B cell (primary cell): ENCODE data around the gene IDH2. TPM values are rescaled to one million over a fixed set of nuclear protein-coding genes. Genes with fewer than 3 reads are reported as not detected.
"Not testable (repeated sequence)": the region's sequence is repeated elsewhere in the genome, so short reads cannot be mapped to it uniquely, and the experiment has no call there.

Source experiments
- ATAC-seq: fragments of 200-7000 bp; cut with Tn5 transposase; one replicate; pipeline ENCODE4 v1.10.0; 2021; ENCODE audit warnings: low read depth, mild to moderate bottlenecking, moderate number of reproducible peaks, moderate library complexity
- CTCF ChIA-PET: fragments of 350-600 bp; sonication (Branson Sonifier 250); formaldehyde crosslinking; loops from one replicate; lab custom pipeline; 2021; ENCODE audit warnings: antibody characterized with exemption, inconsistent platforms; lab: Charles Lee
- POLR2A ChIA-PET: fragments of 350-600 bp; sonication (Branson Sonifier 250); formaldehyde crosslinking; loops from one replicate; lab custom pipeline; 2021; ENCODE audit warnings: antibody characterized with exemption; lab: Charles Lee
- DNase-seq: peaks from one replicate; pipeline ENCODE4 v3.0.0; 2013
- H2AFZ ChIP-seq: 2 replicates; pipeline ENCODE4 v1.6.1; 2012; ENCODE audit warnings: mild to moderate bottlenecking, low read depth, low read length; ENCODE audit not compliant: insufficient read depth, poor library complexity, severe bottlenecking
- H3K27ac ChIP-seq, 2 donors: 1 replicate in 1 of 2; 2 replicates in 1 of 2; pipeline ENCODE4 v1.5.1; 2012 to 2013; ENCODE audit warnings: low read length in 2 of 2, mild to moderate bottlenecking in 2 of 2, moderate library complexity in 1 of 2
- H3K27me3 ChIP-seq, 4 experiments: fragments of 200-600 bp in 1 of 4; sonication (generic) in 1 of 4; replicated peaks in 1 of 4; 1 replicate in 2 of 4; 2 replicates in 2 of 4; pipeline versions ENCODE4 v1.6.1 to v1.7.0; 2013 to 2016; ENCODE audit warnings: low read length in 3 of 4, mild to moderate bottlenecking in 2 of 4, mixed read lengths in 1 of 4, moderate library complexity in 1 of 4; ENCODE audit not compliant: insufficient read depth in 4 of 4, control insufficient read depth in 3 of 4; ENCODE audit errors: control extremely low read depth in 1 of 4
- H3K36me3 ChIP-seq, 2 experiments: replicated peaks in 1 of 2; 1 replicate in 1 of 2; 2 replicates in 1 of 2; pipeline versions ENCODE4 v1.6.1 to v1.7.1; 2013; ENCODE audit warnings: low read length in 1 of 2; ENCODE audit not compliant: insufficient read depth in 2 of 2, control insufficient read depth in 1 of 2; ENCODE audit errors: control extremely low read depth in 1 of 2, extremely low read depth in 1 of 2
- H3K4me1 ChIP-seq, 2 donors: fragments of 200-600 bp in 1 of 2; sonication (generic) in 1 of 2; 1 replicate in 1 of 2; 2 replicates in 1 of 2; pipeline versions ENCODE4 v1.5.1 to v1.6.1; 2013 to 2017; ENCODE audit warnings: low read length in 2 of 2; ENCODE audit not compliant: control insufficient read depth in 2 of 2, insufficient read depth in 2 of 2
- H3K4me2 ChIP-seq: replicated peaks from 2 replicates; pipeline ENCODE3; 2012; ENCODE audit warnings: mild to moderate bottlenecking, low read depth, low read length; ENCODE audit not compliant: poor library complexity, severe bottlenecking
- H3K4me3 ChIP-seq, 5 experiments: fragments of 200-600 bp in 1 of 5; sonication (generic) in 1 of 5; 1 replicate in 3 of 5; 2 replicates in 2 of 5; pipeline versions ENCODE4 v1.5.1 to v1.7.0; 2011 to 2016; ENCODE audit warnings: low read length in 4 of 5, mild to moderate bottlenecking in 4 of 5, low read depth in 2 of 5, control low read depth in 1 of 5, moderate library complexity in 1 of 5; ENCODE audit not compliant: insufficient read depth in 1 of 5; ENCODE audit errors: control extremely low read depth in 1 of 5, extremely low read depth in 1 of 5
- H3K79me2 ChIP-seq: fragments of 200-600 bp; sonication (generic); one replicate; pipeline ENCODE4 v1.6.0; 2016; ENCODE audit warnings: low read length; ENCODE audit not compliant: control insufficient read depth, insufficient read depth
- H3K9ac ChIP-seq: fragments of 200-600 bp; sonication (generic); 2 replicates; pipeline ENCODE4 v1.6.1; 2017; ENCODE audit warnings: mild to moderate bottlenecking, low read length, moderate library complexity
- H3K9me3 ChIP-seq, 3 donors: one replicate each; pipeline versions ENCODE4 v1.6.1 to v1.7.1; 2013; ENCODE audit warnings: low read length in 2 of 3; ENCODE audit not compliant: control insufficient read depth in 2 of 3, insufficient read depth in 1 of 3; ENCODE audit errors: control extremely low read depth in 1 of 3
- H4K20me1 ChIP-seq: 2 replicates; pipeline ENCODE4 v1.6.0; 2012; ENCODE audit warnings: mild to moderate bottlenecking, low read length; ENCODE audit not compliant: insufficient read depth, control insufficient read depth, poor library complexity, severe bottlenecking
- H3K27ac Mint-ChIP-seq: one replicate; pipeline ENCODE4 v1.8.0; 2021; ENCODE audit warnings: mixed read lengths
- H3K27me3 Mint-ChIP-seq: one replicate; pipeline ENCODE4 v1.8.0; 2021; ENCODE audit warnings: mixed read lengths
- H3K4me1 Mint-ChIP-seq: one replicate; pipeline ENCODE4 v1.8.0; 2021; ENCODE audit warnings: mixed read lengths
- H3K4me3 Mint-ChIP-seq: one replicate; pipeline ENCODE4 v1.8.0; 2021; ENCODE audit warnings: mixed read lengths
- H3K9me3 Mint-ChIP-seq: one replicate; pipeline ENCODE4 v1.8.0; 2022; ENCODE audit warnings: mixed read lengths; ENCODE audit not compliant: insufficient read depth
- CTCF ChIP-seq: fragments of 200-600 bp; IDR thresholded peaks from one replicate; pipeline ENCODE4 v1.8.0; 2022; ENCODE audit warnings: antibody characterized with exemption, mild to moderate bottlenecking
- EZH2 ChIP-seq: IDR thresholded peaks from 2 replicates; pipeline ENCODE4 v1.6.1; 2012; ENCODE audit warnings: borderline replicate concordance, low read depth, mild to moderate bottlenecking, moderate library complexity, low read length; ENCODE audit not compliant: insufficient read depth, poor library complexity, severe bottlenecking
- whole genome bisulfite sequencing: methylation state at CpG from one replicate; pipeline ENCODE4 v1.1.5; 2013; ENCODE audit warnings: missing lambda C conversion rate; ENCODE audit not compliant: insufficient coverage; 5-methylcytosine and 5-hydroxymethylcytosine counted together
- intact Hi-C: fragments of 100-400 bp; cut with micrococcal nuclease; formaldehyde crosslinking; loops from one replicate; pipeline ENCODE4 v1.10.0; 2022
- polyA minus RNA-seq: library from RNA; depleted of rRNA, polyadenylated mRNA; stranded (reverse); fragments of >200 nt; gene quantifications from 2 replicates; pipeline ENCODE4 v1.2.3, GENCODE V29; 2012
- polyA plus RNA-seq: library from polyadenylated mRNA; depleted of rRNA; stranded (reverse); fragments of >200 nt; gene quantifications from 2 replicates; pipeline ENCODE4 v1.2.3, GENCODE V29; 2012
- total RNA-seq, 2 donors: library from RNA; stranded (reverse); fragments of 120-200 nt in 1 of 2; gene quantifications; 1 replicate in 1 of 2; 2 replicates in 1 of 2; pipeline versions ENCODE4 v1.2.3 to v1.2.4, GENCODE V29; 2013 to 2022

The IDH2 gene
- total RNA-seq (30.7 and 33.3 TPM in 2 replicates), polyA plus RNA-seq (34.5 and 35.8 TPM in 2 replicates), polyA minus RNA-seq (45.1 and 71.0 TPM in 2 replicates)
- 51.2 TPM for total RNA-seq (2013)

- POLR2A ChIA-PET, result interaction anchor here (0.5 to 1.5 kb wide), 5 partner anchors 16 to 830 kb away, joined by 3 to 5 read pairs (median 4); partner anchors contain the start of genes AP3S2 and HDDC3
- TF ChIP-seq CTCF (no peak), EZH2 (no peak)
- under 1% methylated on average over 104 of the region's 104 CpGs for WGBS
- intact Hi-C loops, result loop anchor here (1.0 to 5.0 kb wide), 5 partner anchors 41 to 833 kb away; partner anchors contain the start of genes CIB1, GDPGP1 and UNC45A
- peaks cover 55% of the 10 kb centered on the region for H3K79me2 ChIP-seq
- H3K9me3 ChIP-seq, result no peaks in the 10 kb centered on the region
- peaks cover 45% of the 10 kb centered on the region for H3K4me1 Mint-ChIP-seq
- peaks cover 0 to 5% (median 1%) of the 10 kb centered on the region in 4 experiments for H3K27me3 ChIP-seq
- H3K9ac ChIP-seq, result peak within 1 kb of the TSS; percentile 79
- H4K20me1 ChIP-seq, result no peaks in the 10 kb centered on the region
- peak within 1 kb of the TSS; percentile 84 for H2AFZ ChIP-seq
- H3K4me3 Mint-ChIP-seq, result peak within 1 kb of the TSS; percentile 90
- H3K4me3 ChIP-seq, result peak within 1 kb of the TSS; percentile 39 to 76 (median 73)
- peak within 1 kb of the TSS; percentile 77 for H3K4me2 ChIP-seq
- H3K4me1 ChIP-seq, result peaks cover 43 to 47% of the 10 kb centered on the region in 2 donors
- ATAC-seq (peak; percentile 88), DNase-seq (peak; percentile 84)
- peak within 1 kb of the TSS; percentile 97 for H3K27ac Mint-ChIP-seq
- H3K27me3 Mint-ChIP-seq, result peaks cover 6% of the 10 kb centered on the region
- no peaks in the 10 kb centered on the region for H3K9me3 Mint-ChIP-seq
- H3K36me3 ChIP-seq, result no peaks in the 10 kb centered on the region
- CTCF ChIA-PET, result interaction anchor here (0.7 to 3.8 kb wide), 8 partner anchors 15 to 228 kb away, joined by 3 to 13 read pairs (median 3); no protein-coding TSS in a partner anchor
- peak within 1 kb of the TSS; percentile 53 to 81 for H3K27ac ChIP-seq
Measured at GRCh38 chr15:90101969-90102890, at the start of gene IDH2. TSS of gene IDH2 (minus strand) at chr15:90102468. CDS start at chr15:90102390, 78 bp downstream.

- H3K9me3 ChIP-seq, H3K27me3 Mint-ChIP-seq, H3K4me1 Mint-ChIP-seq, H3K27ac Mint-ChIP-seq, H3K27ac ChIP-seq, H3K4me2 ChIP-seq, H3K4me3 Mint-ChIP-seq, DNase-seq, H4K20me1 ChIP-seq, intact Hi-C loops, H3K9me3 Mint-ChIP-seq, H3K4me1 ChIP-seq, H3K9ac ChIP-seq, H2AFZ ChIP-seq, ATAC-seq, H3K79me2 ChIP-seq, H3K36me3 ChIP-seq, H3K4me3 ChIP-seq, H3K27me3 ChIP-seq: not testable (repeated sequence)
- ChIA-PET POLR2A (interaction anchor here (0.5 kb wide), 1 partner anchor 116 kb away, joined by 9 read pairs; no protein-coding TSS in a partner anchor), CTCF (interaction anchor here (0.6 to 1.0 kb wide), 3 partner anchors 137 to 145 kb away, joined by 3 to 4 read pairs (median 4); no protein-coding TSS in a partner anchor)
- WGBS, result 100% methylated on average over 6 of the region's 10 CpGs
Measured at GRCh38 chr15:90150551-90150950, 48.3 kb upstream of the IDH2 start.
